Measurements from ENCODE around the gene ITGBL1.

DNA sequence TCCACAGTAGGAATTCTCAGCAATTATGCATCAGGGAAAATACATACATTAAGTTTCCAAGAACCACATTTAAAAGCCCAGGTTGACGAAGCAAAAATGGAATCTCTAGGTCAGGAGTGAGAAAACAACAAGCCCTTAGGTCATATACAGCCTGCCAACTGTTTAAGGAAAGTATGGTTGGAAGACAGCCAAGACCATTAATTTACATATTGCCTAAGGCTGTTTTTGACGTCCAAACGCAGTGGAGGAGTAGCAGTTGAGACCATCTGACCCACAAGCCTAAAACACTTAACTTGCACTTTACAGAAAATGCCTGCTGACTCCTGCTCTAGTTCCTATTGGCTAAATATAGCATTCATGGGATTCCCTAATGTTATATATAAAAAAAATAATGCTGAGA, 299.0 kb downstream of the ITGBL1 start:
- TF ChIP-seq, protein P1, sequence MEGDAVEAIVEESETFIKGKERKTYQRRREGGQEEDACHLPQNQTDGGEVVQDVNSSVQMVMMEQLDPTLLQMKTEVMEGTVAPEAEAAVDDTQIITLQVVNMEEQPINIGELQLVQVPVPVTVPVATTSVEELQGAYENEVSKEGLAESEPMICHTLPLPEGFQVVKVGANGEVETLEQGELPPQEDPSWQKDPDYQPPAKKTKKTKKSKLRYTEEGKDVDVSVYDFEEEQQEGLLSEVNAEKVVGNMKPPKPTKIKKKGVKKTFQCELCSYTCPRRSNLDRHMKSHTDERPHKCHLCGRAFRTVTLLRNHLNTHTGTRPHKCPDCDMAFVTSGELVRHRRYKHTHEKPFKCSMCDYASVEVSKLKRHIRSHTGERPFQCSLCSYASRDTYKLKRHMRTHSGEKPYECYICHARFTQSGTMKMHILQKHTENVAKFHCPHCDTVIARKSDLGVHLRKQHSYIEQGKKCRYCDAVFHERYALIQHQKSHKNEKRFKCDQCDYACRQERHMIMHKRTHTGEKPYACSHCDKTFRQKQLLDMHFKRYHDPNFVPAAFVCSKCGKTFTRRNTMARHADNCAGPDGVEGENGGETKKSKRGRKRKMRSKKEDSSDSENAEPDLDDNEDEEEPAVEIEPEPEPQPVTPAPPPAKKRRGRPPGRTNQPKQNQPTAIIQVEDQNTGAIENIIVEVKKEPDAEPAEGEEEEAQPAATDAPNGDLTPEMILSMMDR (IDR thresholded peaks at IDR 0.05 in 4 of 5, conservative IDR thresholded peaks at IDR 0.05 in 1 of 5) = no peak
- no peak for TF ChIP-seq POLR2A (IDR thresholded peaks at IDR 0.05)
